OCI-LY7 (cell line): ENCODE results near the gene NPR1.

Experiments used
- CTCF ChIP-seq: fragments of 200-600 bp; sonication (generic); conservative IDR thresholded peaks from 2 replicates; pipeline ENCODE4 v1.5.1; 2014; ENCODE audit warnings: mild to moderate bottlenecking, antibody characterized with exemption, low read length, moderate library complexity, mixed read lengths
- EZH2phosphoT487 ChIP-seq: fragments of 200-600 bp; sonication (generic); IDR thresholded peaks from 2 replicates; pipeline ENCODE4 v1.6.1; 2018; ENCODE audit warnings: low read depth, borderline replicate concordance, mild to moderate bottlenecking, mixed run types, antibody characterized with exemption, low read length, moderate library complexity, mixed read lengths

DNA sequence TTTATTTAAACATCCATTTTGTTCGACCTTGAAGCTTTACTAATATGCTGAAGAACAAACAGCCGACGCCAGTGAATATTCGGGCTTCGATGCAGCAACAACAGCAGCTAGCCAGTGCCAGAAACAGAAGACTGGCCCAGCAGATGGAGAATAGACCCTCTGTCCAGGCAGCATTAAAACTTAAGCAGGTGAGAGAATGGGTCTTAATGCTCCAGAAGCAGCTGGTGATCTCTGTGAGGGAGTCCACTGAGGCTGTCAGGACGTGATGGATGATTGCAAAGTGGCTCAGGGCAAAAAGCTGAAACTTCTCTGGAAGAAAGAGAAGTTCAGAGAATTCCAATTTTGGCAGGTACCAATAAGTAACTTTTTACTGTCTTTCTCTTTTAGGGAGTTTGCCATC is 40.2 kb upstream of the NPR1 start:
- TF ChIP-seq CTCF, result no peak
- no peak for TF ChIP-seq EZH2phosphoT487
